Mesenteric fat pad (tissue), 1 donor: ENCODE results near the gene OLFML1. TPM values are rescaled to one million over a fixed set of nuclear protein-coding genes. Genes with fewer than 3 reads are reported as not detected.

Experiments used
- DNase-seq: peaks from one replicate; pipeline ENCODE4 v3.0.0-alpha.2; 2020; ENCODE audit warnings: low spot score
- total RNA-seq: library from RNA; stranded (reverse); fragmentation: NEBNext Ultra II Directional; extraction: Animal tissue kit (Norgen Biotek cat#: 25700); gene quantifications from one replicate; pipeline ENCODE4 v1.2.1, GENCODE V29; 2021
- donor health status: DM: yes; HTN: yes; CAD: no.

Gene OLFML1
- total RNA-seq, 1 donor from 2014 or later = 6.7 TPM

GRCh38 chr11:7559398-7560283 is 74.3 kb downstream of the OLFML1 start:
- DNase-seq = no peak

Other genes with a start within 250 kb of the OLFML1 start
- not detected for gene SYT9, start 233.6 kb upstream of the OLFML1 start, total RNA-seq
- gene PPFIBP2, start 28.5 kb downstream of the OLFML1 start, total RNA-seq = 37.5 TPM
- gene CYB5R2, start 188.0 kb downstream of the OLFML1 start, total RNA-seq = 4.2 TPM
- gene OVCH2, start 221.0 kb downstream of the OLFML1 start, total RNA-seq = not detected